Inferior parietal cortex (tissue), 1 donor: ENCODE data around the gene HRH2.
"Not testable (repeated sequence)": the region's sequence is repeated elsewhere in the genome, so short reads cannot be mapped to it uniquely, and the experiment has no call there.

ENCODE experiments used
- DNase-seq: peaks from one replicate; pipeline ENCODE4 v3.0.0-alpha.2; 2016; ENCODE audit errors: extremely low spot score

HRH2 gene

DNA sequence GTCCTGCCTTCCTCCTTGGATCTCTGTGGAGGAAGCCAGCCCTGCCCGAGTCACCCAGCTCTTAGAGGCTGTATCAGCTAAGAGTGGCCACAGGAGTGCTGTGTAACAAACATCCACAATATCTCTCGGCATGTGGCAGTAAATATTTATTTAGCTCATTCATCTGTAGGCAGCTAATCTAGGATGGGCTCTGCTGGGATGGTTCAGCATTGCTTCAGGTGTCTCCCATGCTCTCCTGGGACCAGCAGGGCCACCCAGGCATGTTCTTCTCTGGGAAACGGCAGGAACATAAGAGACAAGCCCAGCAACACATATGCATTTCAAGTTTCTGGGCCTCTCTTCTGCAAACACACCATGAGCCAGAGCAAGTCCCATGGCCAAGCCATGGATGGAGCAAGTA, 56.1 kb downstream of the HRH2 start:
- no peak for DNase-seq

DNA sequence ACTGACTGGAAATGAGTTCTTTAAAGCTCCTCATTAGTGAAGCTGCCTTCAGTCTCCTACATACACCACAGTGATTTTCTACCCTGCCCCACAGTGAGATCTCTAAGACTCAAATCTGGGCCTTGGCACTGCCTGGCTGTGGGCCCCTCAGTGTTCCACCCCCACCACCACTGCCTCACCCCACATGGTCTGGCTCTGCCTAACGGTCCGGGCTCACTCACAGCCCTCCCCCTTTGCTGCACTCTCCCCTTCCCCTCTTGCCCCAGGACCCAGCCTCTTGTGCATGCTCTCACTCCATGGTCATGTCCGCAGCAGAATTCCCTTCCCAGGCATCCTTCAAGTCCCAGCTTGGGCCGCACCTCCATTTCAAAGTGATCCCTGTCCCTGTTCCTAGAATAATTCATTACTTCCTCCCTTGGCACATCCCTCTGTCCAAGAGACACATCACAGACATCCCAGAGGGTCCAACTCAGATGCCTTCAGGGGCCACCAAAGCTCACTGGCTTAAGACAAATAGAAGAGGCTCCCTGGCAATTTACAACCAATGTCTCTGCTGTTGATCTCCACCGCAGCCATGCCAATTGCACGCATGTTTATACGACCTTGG, 56.7 kb downstream of the HRH2 start:
- DNase-seq = no peak

- DNase-seq = no peak
Measured at GRCh38 chr5:175715627-175716522, 58.0 kb downstream of the HRH2 start.

- DNase-seq = no peak
Measured at GRCh38 chr5:175717837-175718236, 60.0 kb downstream of the HRH2 start.

GRCh38 chr5:175718401-175719108, 60.7 kb downstream of the HRH2 start:
- DNase-seq = peak; percentile 40

GRCh38 chr5:175719109-175719432, 61.2 kb downstream of the HRH2 start:
- DNase-seq = not testable (repeated sequence)

GRCh38 chr5:175724314-175725275, 66.7 kb downstream of the HRH2 start:
- DNase-seq = no peak

GRCh38 chr5:175728316-175728715, 70.4 kb downstream of the HRH2 start:
- DNase-seq = no peak

DNA sequence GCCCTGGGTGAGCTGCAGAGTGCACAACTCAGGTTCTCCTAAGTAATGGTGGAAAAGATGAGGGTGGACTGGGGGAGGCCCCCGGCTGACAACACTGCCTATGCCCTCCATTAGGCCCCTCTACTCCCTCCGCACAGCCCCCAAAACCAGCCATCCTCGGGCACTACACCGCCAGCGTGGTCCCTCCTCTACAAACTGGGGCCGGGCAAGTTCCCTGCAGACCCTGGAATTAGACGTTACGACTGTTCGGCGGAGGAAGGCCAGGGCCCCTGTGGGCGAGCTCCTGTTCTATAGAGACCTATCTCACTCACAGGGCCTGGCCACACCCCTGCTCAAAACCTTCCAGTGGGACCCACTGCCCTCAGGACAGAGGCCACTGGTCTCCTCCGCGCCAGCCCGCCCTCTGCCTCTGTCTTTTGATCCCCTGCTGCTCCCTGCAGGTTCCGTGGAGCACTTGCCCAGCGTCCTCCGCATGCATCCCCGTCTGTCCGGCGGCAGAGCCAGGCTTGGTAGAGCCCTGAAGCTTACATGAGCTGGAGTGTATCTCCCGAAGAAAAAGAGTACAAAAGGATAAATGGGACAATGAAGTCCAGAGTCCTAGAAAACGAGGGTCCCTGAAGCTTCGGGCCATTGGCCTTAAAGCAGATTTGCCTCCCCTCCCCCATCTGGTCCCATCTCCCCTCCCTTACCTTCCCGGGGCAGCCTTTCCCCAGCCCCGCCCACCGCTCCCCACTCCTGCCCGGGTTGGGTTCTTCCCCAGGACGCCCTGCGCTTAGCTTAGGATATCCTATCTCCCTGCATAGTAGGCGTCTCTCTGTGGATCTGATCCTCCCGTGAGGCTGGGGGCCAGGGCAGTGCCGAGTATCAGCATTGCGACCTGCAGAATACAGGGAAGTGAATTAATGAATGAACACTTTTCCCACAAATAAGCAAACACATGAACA, 71.3 kb downstream of the HRH2 start:
- no peak for DNase-seq

GRCh38 chr5:175729829-175730277, 72.0 kb downstream of the HRH2 start:
- DNase-seq = peak; percentile 93

DNA sequence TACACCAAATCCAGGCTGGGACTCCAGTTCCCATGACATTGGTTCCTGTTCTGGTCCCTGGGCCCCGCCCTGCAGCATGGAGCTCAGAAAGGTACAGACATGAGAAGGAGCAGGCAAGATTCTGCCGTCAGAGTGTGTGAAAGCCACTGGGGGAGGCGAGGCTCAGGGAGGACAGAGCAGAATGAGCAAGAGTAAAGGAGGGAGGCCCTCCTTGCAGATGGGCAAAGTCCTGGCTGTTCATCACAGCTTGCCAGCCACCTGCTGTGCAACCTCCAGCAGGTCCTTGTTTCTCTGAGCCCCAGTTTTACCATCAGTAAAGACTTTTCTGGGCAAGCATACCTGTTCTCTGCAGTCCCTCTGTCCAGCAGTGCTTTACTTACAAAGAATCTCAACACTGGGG, 73.3 kb downstream of the HRH2 start:
- no peak for DNase-seq

DNA sequence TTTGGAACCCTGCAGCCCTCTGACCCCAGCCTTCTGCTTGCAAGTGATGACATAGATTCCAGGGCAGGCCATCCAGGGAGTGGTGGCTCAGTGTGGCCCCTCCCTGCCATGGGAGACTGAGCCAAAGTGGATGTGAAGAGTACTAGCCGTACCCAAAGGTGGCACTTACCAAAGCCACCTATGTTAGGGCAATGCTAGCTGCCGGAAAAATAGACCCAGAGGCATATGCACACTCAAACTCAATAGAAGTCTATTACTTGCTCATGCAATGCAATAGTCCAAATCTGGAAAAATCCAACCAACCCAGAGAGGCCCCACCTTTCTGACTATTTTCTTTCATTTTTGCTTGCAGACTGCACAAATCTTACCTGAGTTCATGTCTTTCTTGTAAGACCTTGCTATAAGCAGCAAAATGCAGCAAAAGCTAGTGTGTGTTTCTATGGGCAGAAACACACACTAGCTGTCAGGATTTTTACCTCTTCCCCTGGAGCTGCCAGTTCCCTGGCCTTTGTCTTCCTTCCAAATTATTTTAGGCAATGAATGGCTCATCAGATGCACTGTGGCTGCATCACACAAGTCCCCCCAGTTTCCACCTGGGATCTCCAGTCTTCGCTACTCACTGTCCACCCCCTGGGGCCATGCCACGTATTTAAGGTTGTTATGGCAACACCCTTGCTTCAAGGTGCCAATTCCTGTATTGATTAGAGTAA, 74.0 kb downstream of the HRH2 start:
- DNase-seq = no peak

DNA sequence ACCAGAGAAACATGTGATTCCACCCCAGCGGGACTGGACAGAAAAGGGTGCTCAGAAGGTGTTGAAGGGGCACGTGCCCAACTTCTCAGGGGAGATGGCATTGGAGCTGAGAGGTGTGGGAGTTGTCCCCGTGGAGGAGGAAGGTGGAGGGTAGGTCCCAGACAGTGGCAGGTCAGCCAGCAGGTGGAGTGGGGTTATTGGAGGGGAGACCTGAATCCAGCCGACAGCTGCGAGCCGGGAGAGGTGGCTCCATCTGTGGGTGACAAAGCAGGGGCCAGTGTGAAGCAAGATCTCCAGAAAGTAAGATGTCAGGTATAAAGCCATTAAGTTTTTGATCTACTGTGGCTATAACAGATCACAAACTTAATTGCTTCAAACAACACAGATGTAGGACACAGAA, 75.1 kb downstream of the HRH2 start:
- no peak for DNase-seq

DNA sequence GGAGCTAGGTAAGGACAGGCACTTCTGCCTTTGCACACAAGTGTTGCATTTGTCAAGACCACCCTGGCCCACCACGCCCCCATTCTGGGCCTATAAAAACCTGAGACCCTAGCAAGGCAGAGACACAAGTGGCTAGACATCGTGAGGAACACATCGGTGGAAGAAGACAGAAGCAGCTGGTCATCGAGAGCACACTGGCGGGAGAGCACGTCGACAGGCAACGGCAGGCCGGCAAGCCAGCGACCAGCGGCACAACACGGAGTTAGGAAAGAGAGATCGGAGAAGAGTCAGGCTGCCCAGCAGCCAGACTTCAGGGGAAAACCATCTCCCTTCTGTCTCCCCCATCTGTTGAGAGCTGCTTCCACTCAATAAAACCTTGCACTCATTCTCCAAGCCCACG, 76.1 kb downstream of the HRH2 start:
- no peak for DNase-seq

DNA sequence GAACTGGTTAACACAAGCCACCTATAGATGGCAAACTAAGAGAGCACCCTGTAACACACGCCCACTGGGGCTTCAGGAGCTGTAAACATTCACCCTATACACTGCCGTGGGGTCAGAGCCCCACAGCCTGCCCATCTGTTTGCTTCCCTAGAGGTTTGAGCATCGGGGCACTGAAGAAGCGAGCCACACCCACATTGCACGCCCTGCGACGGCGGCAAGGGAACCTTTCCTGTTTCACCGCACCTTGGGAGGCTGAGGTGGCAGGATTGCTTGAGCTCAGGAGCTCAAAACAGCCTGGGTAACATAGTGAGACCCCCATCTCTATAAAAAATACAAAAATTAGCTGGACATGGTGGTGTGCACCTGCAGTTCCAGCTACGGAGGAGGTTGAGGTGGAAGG, 76.6 kb downstream of the HRH2 start:
- DNase-seq = no peak

DNA sequence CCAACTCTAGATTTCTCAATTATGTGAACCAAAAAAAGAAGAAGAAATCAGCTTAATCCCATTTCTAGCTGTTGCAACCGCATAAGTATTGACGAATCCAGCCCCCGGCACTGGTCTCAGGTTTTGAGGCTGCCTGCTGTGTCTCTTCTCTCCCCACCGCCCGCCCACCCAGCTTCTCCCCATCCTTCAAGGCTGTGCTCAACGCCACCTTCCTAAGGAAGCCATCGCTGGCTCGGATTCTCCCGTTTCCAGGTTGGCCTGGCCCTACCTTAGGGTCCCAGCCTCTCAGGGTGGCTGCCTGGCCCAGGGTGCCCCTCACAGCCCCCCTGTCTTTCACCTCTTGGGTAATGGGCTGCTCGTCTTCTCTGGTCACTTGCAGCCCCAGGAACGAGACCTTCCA, 77.8 kb downstream of the HRH2 start:
- no peak for DNase-seq

GRCh38 chr5:175736652-175737051, 78.8 kb downstream of the HRH2 start:
- DNase-seq = no peak

DNA sequence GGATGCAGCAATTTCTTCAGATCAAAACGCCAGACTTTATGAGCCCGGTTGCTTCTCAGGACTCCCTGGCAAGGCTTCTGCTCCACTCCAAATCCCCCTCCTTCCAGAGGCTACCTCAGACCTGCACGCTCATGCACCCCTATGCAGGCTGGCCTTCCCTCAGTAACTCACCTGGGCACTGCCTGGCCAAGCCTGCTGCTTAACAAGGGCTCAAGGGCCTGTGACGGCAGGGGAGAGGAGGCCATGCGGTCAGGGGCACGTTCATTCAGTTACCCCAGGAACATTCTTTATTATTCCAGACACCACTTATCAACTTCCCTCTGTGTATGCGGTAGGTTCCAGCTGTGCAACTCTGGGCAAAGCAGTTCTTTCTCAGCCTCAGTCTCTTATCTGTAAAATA, 79.6 kb downstream of the HRH2 start:
- no peak for DNase-seq

- no peak for DNase-seq
Measured at GRCh38 chr5:175738126-175738525, 80.3 kb downstream of the HRH2 start.

GRCh38 chr5:175738602-175739133, 80.8 kb downstream of the HRH2 start:
- DNase-seq = no peak
